ENCODE measurements around the gene ODAD4. TPM values are rescaled to one million over a fixed set of nuclear protein-coding genes. Genes with fewer than 3 reads are reported as not detected.

ODAD4 gene
- total and polyA plus RNA-seq, 2 experiments from 2014 or later, result 0.53 to 0.76 TPM

Other genes with a start within 250 kb of the ODAD4 start
- gene EIF1, start 241.7 kb upstream of the ODAD4 start, total RNA-seq, result 180 and 192 TPM in 2 replicates
- 977 and 989 TPM in 2 replicates for gene EIF1, start 241.7 kb upstream of the ODAD4 start, polyA plus RNA-seq
- gene GAST, start 218.3 kb upstream of the ODAD4 start, total RNA-seq, result not detected in 2 replicates
- 2.3 TPM in 1 of 2 replicates, not detected in the other for gene GAST, start 218.3 kb upstream of the ODAD4 start, polyA plus RNA-seq
- 0.03 and 0.08 TPM in 2 replicates for gene HAP1, start 196.0 kb upstream of the ODAD4 start, total RNA-seq
- 0.18 and 0.44 TPM in 2 replicates for gene HAP1, start 196.0 kb upstream of the ODAD4 start, polyA plus RNA-seq
- 162 and 209 TPM in 2 replicates for gene JUP, start 143.9 kb upstream of the ODAD4 start, total RNA-seq
- gene JUP, start 143.9 kb upstream of the ODAD4 start, polyA plus RNA-seq, result 191 and 214 TPM in 2 replicates
- 62.6 and 66.2 TPM in 2 replicates for gene P3H4, start 118.7 kb upstream of the ODAD4 start, total RNA-seq
- gene P3H4, start 118.7 kb upstream of the ODAD4 start, polyA plus RNA-seq, result 109 and 110 TPM in 2 replicates
- 239 and 290 TPM in 2 replicates for gene FKBP10, start 117.6 kb upstream of the ODAD4 start, total RNA-seq
- gene FKBP10, start 117.6 kb upstream of the ODAD4 start, polyA plus RNA-seq, result 88.0 and 92.0 TPM in 2 replicates
- 47.7 and 51.8 TPM in 2 replicates for gene NT5C3B, start 94.4 kb upstream of the ODAD4 start, total RNA-seq
- 85.1 and 87.8 TPM in 2 replicates for gene NT5C3B, start 94.4 kb upstream of the ODAD4 start, polyA plus RNA-seq
- gene KLHL10, start 92.8 kb upstream of the ODAD4 start, total RNA-seq, result 0.43 TPM in 1 of 2 replicates, not detected in the other
- not detected in 2 replicates for gene KLHL10, start 92.8 kb upstream of the ODAD4 start, polyA plus RNA-seq
- gene KLHL11, start 65.2 kb upstream of the ODAD4 start, total RNA-seq, result 21.5 and 25.2 TPM in 2 replicates
- 9.0 and 10.0 TPM in 2 replicates for gene KLHL11, start 65.2 kb upstream of the ODAD4 start, polyA plus RNA-seq
- 157 and 167 TPM in 2 replicates for gene ACLY, start 11.7 kb upstream of the ODAD4 start, total RNA-seq
- 82.1 and 101 TPM in 2 replicates for gene ACLY, start 11.7 kb upstream of the ODAD4 start, polyA plus RNA-seq
- gene CNP, start 36.2 kb downstream of the ODAD4 start, total RNA-seq, result 59.8 and 61.4 TPM in 2 replicates
- gene CNP, start 36.2 kb downstream of the ODAD4 start, polyA plus RNA-seq, result 77.7 and 97.0 TPM in 2 replicates
- gene DNAJC7, start 86.8 kb downstream of the ODAD4 start, total RNA-seq, result 73.6 and 86.3 TPM in 2 replicates
- gene DNAJC7, start 86.8 kb downstream of the ODAD4 start, polyA plus RNA-seq, result 50.1 and 61.7 TPM in 2 replicates
- 37.5 and 40.8 TPM in 2 replicates for gene NKIRAS2, start 89.5 kb downstream of the ODAD4 start, total RNA-seq
- 55.0 and 57.2 TPM in 2 replicates for gene NKIRAS2, start 89.5 kb downstream of the ODAD4 start, polyA plus RNA-seq
- gene C17orf113, start 120.0 kb downstream of the ODAD4 start, total RNA-seq, result 1.1 and 1.9 TPM in 2 replicates
- 0.46 and 1.2 TPM in 2 replicates for gene C17orf113, start 120.0 kb downstream of the ODAD4 start, polyA plus RNA-seq
- gene ZNF385C, start 167.9 kb downstream of the ODAD4 start, total RNA-seq, result 0.04 and 0.63 TPM in 2 replicates
- 0.45 and 1.4 TPM in 2 replicates for gene ZNF385C, start 167.9 kb downstream of the ODAD4 start, polyA plus RNA-seq
- gene DHX58, start 182.1 kb downstream of the ODAD4 start, total RNA-seq, result 1.6 and 3.6 TPM in 2 replicates
- 1.4 and 2.2 TPM in 2 replicates for gene DHX58, start 182.1 kb downstream of the ODAD4 start, polyA plus RNA-seq
- gene KAT2A, start 190.8 kb downstream of the ODAD4 start, total RNA-seq, result 21.7 and 29.2 TPM in 2 replicates
- 46.7 and 60.2 TPM in 2 replicates for gene KAT2A, start 190.8 kb downstream of the ODAD4 start, polyA plus RNA-seq
- not detected in 2 replicates for gene HSPB9, start 192.2 kb downstream of the ODAD4 start, total RNA-seq
- 0.34 and 0.46 TPM in 2 replicates for gene HSPB9, start 192.2 kb downstream of the ODAD4 start, polyA plus RNA-seq
- gene RAB5C, start 224.4 kb downstream of the ODAD4 start, total RNA-seq, result 123 and 158 TPM in 2 replicates
- gene RAB5C, start 224.4 kb downstream of the ODAD4 start, polyA plus RNA-seq, result 172 and 184 TPM in 2 replicates